IPS-NIHi7 (cell line): ENCODE results near the gene TUG1.

Experiments used
- DNase-seq: peaks from one replicate; pipeline ENCODE4 v3.0.0; 2012; ENCODE audit warnings: mixed read lengths; ENCODE audit errors: extremely low spot score

TUG1 gene

GRCh38 chr22:31001124-31001770 lies 32.2 kb downstream of the TUG1 start:
- DNase-seq: no peak

GRCh38 chr22:31005535-31005934 lies 36.5 kb downstream of the TUG1 start:
- no peak for DNase-seq

- no peak for DNase-seq
Observed at GRCh38 chr22:31019191-31019930, 50.3 kb downstream of the TUG1 start.

- DNase-seq: peak; percentile 57
Observed at GRCh38 chr22:31020334-31020733, 51.3 kb downstream of the TUG1 start.

- DNase-seq: no peak
Observed at GRCh38 chr22:31022516-31022915, 53.5 kb downstream of the TUG1 start.
